ENCODE results near the gene PPP1R1C.
"Not testable (repeated sequence)": the region's sequence is repeated elsewhere in the genome, so short reads cannot be mapped to it uniquely, and the experiment has no call there.

Gene PPP1R1C

GRCh38 chr2:181985632-181986205 lies at the start of gene PPP1R1C:
Gene PPP1R1C (plus strand): TSS chr2:181985853. CDS start chr2:181986111, 258 bp downstream.
- DNase-seq (ENCODE audit: low spot score) = peak; percentile 53

GRCh38 chr2:181937473-181937872 lies 48.2 kb upstream of the PPP1R1C start:
- DNase-seq (ENCODE audit: low spot score) = no peak

GRCh38 chr2:181943411-181944124 lies 42.1 kb upstream of the PPP1R1C start:
- DNase-seq (ENCODE audit: low spot score) = no peak

- no peak for DNase-seq (ENCODE audit: low spot score)
Observed at GRCh38 chr2:181944164-181944913, 41.3 kb upstream of the PPP1R1C start.

- DNase-seq (ENCODE audit: low spot score) = no peak
Observed at GRCh38 chr2:181944914-181945291, 40.8 kb upstream of the PPP1R1C start.

- DNase-seq (ENCODE audit: low spot score) = no peak
Observed at GRCh38 chr2:181946444-181947127, 39.1 kb upstream of the PPP1R1C start.

GRCh38 chr2:181947273-181947672 lies 38.4 kb upstream of the PPP1R1C start:
- no peak for DNase-seq (ENCODE audit: low spot score)

- no peak for DNase-seq (ENCODE audit: low spot score)
Observed at GRCh38 chr2:181948227-181948626, 37.4 kb upstream of the PPP1R1C start.

GRCh38 chr2:181949047-181949446 lies 36.6 kb upstream of the PPP1R1C start:
- DNase-seq (ENCODE audit: low spot score) = no peak

GRCh38 chr2:181952404-181953226 lies 33.0 kb upstream of the PPP1R1C start:
- DNase-seq (ENCODE audit: low spot score) = no peak

- DNase-seq (ENCODE audit: low spot score) = peak; percentile 67
Observed at GRCh38 chr2:181953881-181954537, 31.6 kb upstream of the PPP1R1C start.

- no peak for DNase-seq (ENCODE audit: low spot score)
Observed at GRCh38 chr2:181954538-181954883, 31.1 kb upstream of the PPP1R1C start.

- DNase-seq (ENCODE audit: low spot score) = no peak
Observed at GRCh38 chr2:181955010-181955409, 30.6 kb upstream of the PPP1R1C start.

- DNase-seq (ENCODE audit: low spot score) = not testable (repeated sequence)
Observed at GRCh38 chr2:181955866-181956265, 29.8 kb upstream of the PPP1R1C start.

GRCh38 chr2:181957668-181958067 lies 28.0 kb upstream of the PPP1R1C start:
- DNase-seq (ENCODE audit: low spot score) = no peak

GRCh38 chr2:181958726-181959125 lies 26.9 kb upstream of the PPP1R1C start:
- no peak for DNase-seq (ENCODE audit: low spot score)

GRCh38 chr2:181959508-181959907 lies 26.1 kb upstream of the PPP1R1C start:
- no peak for DNase-seq (ENCODE audit: low spot score)

GRCh38 chr2:181961167-181961566 lies 24.5 kb upstream of the PPP1R1C start:
- DNase-seq (ENCODE audit: low spot score) = not testable (repeated sequence)

GRCh38 chr2:181962142-181962541 lies 23.5 kb upstream of the PPP1R1C start:
- DNase-seq (ENCODE audit: low spot score) = no peak

- no peak for DNase-seq (ENCODE audit: low spot score)
Observed at GRCh38 chr2:181970160-181970794, 15.4 kb upstream of the PPP1R1C start.

- DNase-seq (ENCODE audit: low spot score) = no peak
Observed at GRCh38 chr2:181971032-181971431, 14.6 kb upstream of the PPP1R1C start.
